NB4 (cell line): ENCODE results near the gene MIGA2.

ENCODE experiments used
- CTCF ChIP-seq: IDR thresholded peaks from one replicate; pipeline ENCODE4 v1.5.1; 2012; ENCODE audit warnings: low read depth, low read length
- MAX ChIP-seq: IDR thresholded peaks from 2 replicates; pipeline ENCODE4 v1.6.1; 2011; ENCODE audit warnings: low read depth, low read length
- POLR2A ChIP-seq: IDR thresholded peaks from 2 replicates; pipeline ENCODE4 v1.6.1; 2011; ENCODE audit warnings: mild to moderate bottlenecking; ENCODE audit not compliant: insufficient read length; ENCODE audit errors: extremely low read depth

DNA sequence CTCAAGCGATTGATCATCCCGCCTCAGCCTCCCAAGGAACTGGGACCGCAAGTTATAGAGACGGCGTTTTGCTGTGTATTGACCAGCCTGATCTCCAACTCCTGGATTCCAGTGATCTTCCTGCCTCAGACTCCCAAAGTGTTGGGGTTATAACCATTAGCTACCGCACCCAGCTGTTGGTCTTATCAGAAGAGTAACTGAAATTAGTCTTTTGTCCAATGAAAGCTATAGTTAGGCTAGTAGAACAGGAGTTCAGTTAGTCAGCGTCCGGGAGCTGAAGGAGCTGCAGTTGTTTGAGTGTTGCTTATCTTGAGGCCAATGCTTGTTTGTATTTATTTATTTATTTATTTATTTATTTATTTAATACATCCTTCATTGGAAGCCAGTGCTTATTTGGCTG lies 3.2 kb upstream of the MIGA2 start:
- TF ChIP-seq POLR2A (no peak), CTCF (no peak), MAX (no peak)
